Chondrocyte (in vitro differentiated cells): ENCODE measurements around the gene ANO9. TPM values are rescaled to one million over a fixed set of nuclear protein-coding genes. Genes with fewer than 3 reads are reported as not detected.

Experiments
- DNase-seq: peaks from one replicate; pipeline ENCODE4 v3.0.0; 2021; ENCODE audit warnings: mixed read lengths, low spot score
- H3K27ac Mint-ChIP-seq: one replicate; pipeline ENCODE4 v1.8.0; 2021; ENCODE audit warnings: mild to moderate bottlenecking, moderate library complexity, mixed read lengths; ENCODE audit not compliant: unreplicated experiment
- H3K27me3 Mint-ChIP-seq: 2 replicates; pipeline ENCODE4 v1.8.0; 2021; ENCODE audit warnings: low read depth, mixed read lengths
- H3K36me3 Mint-ChIP-seq: 2 replicates; pipeline ENCODE4 v1.8.0; 2021; ENCODE audit warnings: low read depth, mixed read lengths
- H3K4me1 Mint-ChIP-seq: 2 replicates; pipeline ENCODE4 v1.8.0; 2021; ENCODE audit warnings: low read depth, mild to moderate bottlenecking, mixed read lengths
- H3K4me3 Mint-ChIP-seq: one replicate; pipeline ENCODE4 v1.8.0; 2021; ENCODE audit warnings: mild to moderate bottlenecking, moderate library complexity, mixed read lengths; ENCODE audit not compliant: unreplicated experiment
- H3K9me3 Mint-ChIP-seq: 2 replicates; pipeline ENCODE4 v1.8.0; 2021; ENCODE audit warnings: low read depth, mixed read lengths
- CTCF ChIP-seq: fragments of 200-600 bp; sonication (generic); IDR thresholded peaks from 2 replicates; pipeline ENCODE4 v1.5.0; 2021; ENCODE audit warnings: antibody characterized with exemption, mild to moderate bottlenecking, moderate library complexity
- total RNA-seq: library from RNA; stranded (reverse); gene quantifications from 3 replicates; pipeline ENCODE4 v1.2.1, GENCODE V29; 2021

The ANO9 gene
- total RNA-seq, 1 donor from 2014 or later, result not detected

- peaks cover 9% of the 10 kb centered on the region for H3K36me3 Mint-ChIP-seq
- H3K4me1 Mint-ChIP-seq, result peaks cover 2% of the 10 kb centered on the region
- no peak for DNase-seq
- no peak overlapping the region for H3K27ac Mint-ChIP-seq
- no peak for TF ChIP-seq CTCF
- peaks cover 5% of the 10 kb centered on the region for H3K9me3 Mint-ChIP-seq
- H3K27me3 Mint-ChIP-seq, result no peaks in the 10 kb centered on the region
- H3K4me3 Mint-ChIP-seq, result no peak overlapping the region
These were observed 59.7 kb downstream of the ANO9 start for GRCh38 chr11:382081-382629.

- Mint-ChIP-seq H3K4me1 (no peaks in the 10 kb centered on the region), H3K9me3 (peaks cover 1% of the 10 kb centered on the region), H3K4me3 (no peak overlapping the region), H3K27me3 (no peaks in the 10 kb centered on the region), H3K36me3 (peaks cover 6% of the 10 kb centered on the region), H3K27ac (no peak overlapping the region)
- no peak for TF ChIP-seq CTCF
- DNase-seq, result no peak
These were observed 60.2 kb downstream of the ANO9 start for GRCh38 chr11:381501-382072.

- Mint-ChIP-seq H3K9me3 (no peaks in the 10 kb centered on the region), H3K4me3 (no peak overlapping the region), H3K4me1 (no peaks in the 10 kb centered on the region), H3K27ac (no peak overlapping the region), H3K27me3 (no peaks in the 10 kb centered on the region), H3K36me3 (peaks cover 6% of the 10 kb centered on the region)
- DNase-seq, result no peak
- no peak for TF ChIP-seq CTCF
These were observed 60.8 kb downstream of the ANO9 start for GRCh38 chr11:380996-381395.

- Mint-ChIP-seq H3K36me3 (peaks cover 6% of the 10 kb centered on the region), H3K27me3 (no peaks in the 10 kb centered on the region), H3K9me3 (no peaks in the 10 kb centered on the region), H3K27ac (no peak overlapping the region), H3K4me1 (no peaks in the 10 kb centered on the region), H3K4me3 (no peak overlapping the region)
- no peak for DNase-seq
- no peak for TF ChIP-seq CTCF
These were observed 61.3 kb downstream of the ANO9 start for GRCh38 chr11:380491-380890.

- no peaks in the 10 kb centered on the region for H3K4me1 Mint-ChIP-seq
- no peak overlapping the region for H3K27ac Mint-ChIP-seq
- DNase-seq, result no peak
- peaks cover 6% of the 10 kb centered on the region for H3K36me3 Mint-ChIP-seq
- no peaks in the 10 kb centered on the region for H3K27me3 Mint-ChIP-seq
- no peaks in the 10 kb centered on the region for H3K9me3 Mint-ChIP-seq
- no peak for TF ChIP-seq CTCF
- no peak overlapping the region for H3K4me3 Mint-ChIP-seq
These were observed 61.7 kb downstream of the ANO9 start for GRCh38 chr11:380095-380480.
